ENCODE data around the gene SMC1B.
"Not testable (repeated sequence)": the region's sequence is repeated elsewhere in the genome, so short reads cannot be mapped to it uniquely, and the experiment has no call there.

The SMC1B gene

GRCh38 chr22:45454275-45454674, 40.9 kb upstream of the SMC1B start:
- FAIRE-seq: no peak
- no peak for DNase-seq (ENCODE audit: insufficient read length, low spot score)
- TF ChIP-seq TAF1 (IDR thresholded peaks at IDR 0.05; ENCODE audit: low read depth, low read length) (no peak), POLR2A (IDR thresholded peaks at IDR 0.05; ENCODE audit: low read depth, low read length) (no peak), SPI1 (IDR thresholded peaks at IDR 0.05; ENCODE audit: low read depth, low read length) (no peak), POLR2AphosphoS5 (IDR thresholded peaks at IDR 0.05; ENCODE audit: low read depth, low read length) (no peak), POU2F2 (IDR thresholded peaks at IDR 0.05; ENCODE audit: low read depth, low read length) (no peak), PAX5 (IDR thresholded peaks at IDR 0.05; ENCODE audit: insufficient read depth, low read length, severe bottlenecking) (no peak)

GRCh38 chr22:45453764-45454163, 40.4 kb upstream of the SMC1B start:
- TF ChIP-seq POLR2A (IDR thresholded peaks at IDR 0.05; ENCODE audit: low read depth, low read length): no peak
- no peak for TF ChIP-seq POU2F2 (IDR thresholded peaks at IDR 0.05; ENCODE audit: low read depth, low read length)
- TF ChIP-seq POLR2AphosphoS5 (IDR thresholded peaks at IDR 0.05; ENCODE audit: low read depth, low read length): no peak
- no peak for TF ChIP-seq SPI1 (IDR thresholded peaks at IDR 0.05; ENCODE audit: low read depth, low read length)
- no peak for TF ChIP-seq PAX5 (IDR thresholded peaks at IDR 0.05; ENCODE audit: insufficient read depth, low read length, severe bottlenecking)
- no peak for TF ChIP-seq TAF1 (IDR thresholded peaks at IDR 0.05; ENCODE audit: low read depth, low read length)
- no peak for FAIRE-seq
- DNase-seq (ENCODE audit: insufficient read length, low spot score): no peak

GRCh38 chr22:45452565-45453379, 39.4 kb upstream of the SMC1B start:
- TF ChIP-seq SPI1 (IDR thresholded peaks at IDR 0.05; ENCODE audit: low read depth, low read length) (no peak), POLR2A (IDR thresholded peaks at IDR 0.05; ENCODE audit: low read depth, low read length) (no peak), PAX5 (IDR thresholded peaks at IDR 0.05; ENCODE audit: insufficient read depth, low read length, severe bottlenecking) (no peak), TAF1 (IDR thresholded peaks at IDR 0.05; ENCODE audit: low read depth, low read length) (no peak), POU2F2 (IDR thresholded peaks at IDR 0.05; ENCODE audit: low read depth, low read length) (no peak), POLR2AphosphoS5 (IDR thresholded peaks at IDR 0.05; ENCODE audit: low read depth, low read length) (no peak)
- no peak for DNase-seq (ENCODE audit: insufficient read length, low spot score)
- FAIRE-seq: no peak

GRCh38 chr22:45451972-45452371, 38.6 kb upstream of the SMC1B start:
- DNase-seq (ENCODE audit: insufficient read length, low spot score) (no peak), FAIRE-seq (no peak)
- no peak for TF ChIP-seq TAF1 (IDR thresholded peaks at IDR 0.05; ENCODE audit: low read depth, low read length)
- no peak for TF ChIP-seq POLR2AphosphoS5 (IDR thresholded peaks at IDR 0.05; ENCODE audit: low read depth, low read length)
- no peak for TF ChIP-seq POLR2A (IDR thresholded peaks at IDR 0.05; ENCODE audit: low read depth, low read length)
- TF ChIP-seq POU2F2 (IDR thresholded peaks at IDR 0.05; ENCODE audit: low read depth, low read length): no peak
- no peak for TF ChIP-seq SPI1 (IDR thresholded peaks at IDR 0.05; ENCODE audit: low read depth, low read length)
- TF ChIP-seq PAX5 (IDR thresholded peaks at IDR 0.05; ENCODE audit: insufficient read depth, low read length, severe bottlenecking): no peak

GRCh38 chr22:45450921-45451651, 37.7 kb upstream of the SMC1B start:
- TF ChIP-seq PAX5 (IDR thresholded peaks at IDR 0.05; ENCODE audit: insufficient read depth, low read length, severe bottlenecking): no peak
- TF ChIP-seq SPI1 (IDR thresholded peaks at IDR 0.05; ENCODE audit: low read depth, low read length): no peak
- TF ChIP-seq POU2F2 (IDR thresholded peaks at IDR 0.05; ENCODE audit: low read depth, low read length): no peak
- TF ChIP-seq POLR2A (IDR thresholded peaks at IDR 0.05; ENCODE audit: low read depth, low read length): no peak
- no peak for TF ChIP-seq POLR2AphosphoS5 (IDR thresholded peaks at IDR 0.05; ENCODE audit: low read depth, low read length)
- TF ChIP-seq TAF1 (IDR thresholded peaks at IDR 0.05; ENCODE audit: low read depth, low read length): no peak
- FAIRE-seq (no peak), DNase-seq (ENCODE audit: insufficient read length, low spot score) (no peak)

GRCh38 chr22:45450101-45450785, 36.8 kb upstream of the SMC1B start:
- TF ChIP-seq POU2F2 (IDR thresholded peaks at IDR 0.05; ENCODE audit: low read depth, low read length): no peak
- no peak for TF ChIP-seq SPI1 (IDR thresholded peaks at IDR 0.05; ENCODE audit: low read depth, low read length)
- no peak for TF ChIP-seq PAX5 (IDR thresholded peaks at IDR 0.05; ENCODE audit: insufficient read depth, low read length, severe bottlenecking)
- no peak for TF ChIP-seq POLR2AphosphoS5 (IDR thresholded peaks at IDR 0.05; ENCODE audit: low read depth, low read length)
- no peak for TF ChIP-seq POLR2A (IDR thresholded peaks at IDR 0.05; ENCODE audit: low read depth, low read length)
- no peak for TF ChIP-seq TAF1 (IDR thresholded peaks at IDR 0.05; ENCODE audit: low read depth, low read length)
- DNase-seq (ENCODE audit: insufficient read length, low spot score) (no peak), FAIRE-seq (no peak)

- FAIRE-seq; DNase-seq (ENCODE audit: insufficient read length, low spot score): not testable (repeated sequence)
These were observed 36.0 kb upstream of the SMC1B start for GRCh38 chr22:45449442-45449841.

- no peak for DNase-seq (ENCODE audit: insufficient read length, low spot score)
- no peak for TF ChIP-seq POU2F2 (IDR thresholded peaks at IDR 0.05; ENCODE audit: low read depth, low read length)
- FAIRE-seq: no peak
These were observed 35.0 kb upstream of the SMC1B start for GRCh38 chr22:45448431-45448830.

- not testable (repeated sequence) for FAIRE-seq; DNase-seq (ENCODE audit: insufficient read length, low spot score)
These were observed 34.2 kb upstream of the SMC1B start for GRCh38 chr22:45447596-45447995.

GRCh38 chr22:45446216-45446615, 32.8 kb upstream of the SMC1B start:
- no peak for FAIRE-seq
- TF ChIP-seq POLR2A (IDR thresholded peaks at IDR 0.05; ENCODE audit: low read depth, low read length): no peak
- no peak for TF ChIP-seq PAX5 (IDR thresholded peaks at IDR 0.05; ENCODE audit: insufficient read depth, low read length, severe bottlenecking)
- no peak for TF ChIP-seq POU2F2 (IDR thresholded peaks at IDR 0.05; ENCODE audit: low read depth, low read length)
- no peak for TF ChIP-seq POLR2AphosphoS5 (IDR thresholded peaks at IDR 0.05; ENCODE audit: low read depth, low read length)
- TF ChIP-seq SPI1 (IDR thresholded peaks at IDR 0.05; ENCODE audit: low read depth, low read length): no peak
- no peak for TF ChIP-seq TAF1 (IDR thresholded peaks at IDR 0.05; ENCODE audit: low read depth, low read length)

More at GRCh38 chr22:45446216-45446615, 32.8 kb upstream of the SMC1B start:
- no peak for DNase-seq (ENCODE audit: insufficient read length, low spot score)
